Activated naive CD4-positive, alpha-beta T cell treated with anti-CD3 and anti-CD28 coated beads, Interleukin-2, amount 50 U/mL, for 24 hours (primary cell): Measurements from ENCODE around the gene IPCEF1.
"Not testable (repeated sequence)": the region's sequence is repeated elsewhere in the genome, so short reads cannot be mapped to it uniquely, and the experiment has no call there.

Experiments used
- H3K27ac Mint-ChIP-seq: one replicate; pipeline ENCODE4 v1.8.0; 2021; ENCODE audit warnings: mild to moderate bottlenecking, mixed read lengths
- H3K27me3 Mint-ChIP-seq: one replicate; pipeline ENCODE4 v1.8.0; 2021; ENCODE audit warnings: mixed read lengths
- H3K36me3 Mint-ChIP-seq: one replicate; pipeline ENCODE4 v1.8.0; 2021; ENCODE audit warnings: mixed read lengths
- H3K4me1 Mint-ChIP-seq: one replicate; pipeline ENCODE4 v1.8.0; 2021; ENCODE audit warnings: mixed read lengths
- H3K4me3 Mint-ChIP-seq: one replicate; pipeline ENCODE4 v1.8.0; 2021; ENCODE audit warnings: mild to moderate bottlenecking, mixed read lengths
- H3K9me3 Mint-ChIP-seq: one replicate; pipeline ENCODE4 v1.8.0; 2021; ENCODE audit warnings: mixed read lengths

The IPCEF1 gene

GRCh38 chr6:154325142-154325541 lies 31.5 kb downstream of the IPCEF1 start:
- Mint-ChIP-seq H3K4me3 (no peak overlapping the region), H3K27ac (no peak overlapping the region), H3K27me3 (no peaks in the 10 kb centered on the region), H3K36me3 (peaks cover 1% of the 10 kb centered on the region), H3K4me1 (peaks cover 6% of the 10 kb centered on the region), H3K9me3 (no peaks in the 10 kb centered on the region)

GRCh38 chr6:154320181-154320580 lies 36.4 kb downstream of the IPCEF1 start:
- no peaks in the 10 kb centered on the region for H3K36me3 Mint-ChIP-seq
- H3K27ac Mint-ChIP-seq, result no peak overlapping the region
- no peaks in the 10 kb centered on the region for H3K9me3 Mint-ChIP-seq

DNA sequence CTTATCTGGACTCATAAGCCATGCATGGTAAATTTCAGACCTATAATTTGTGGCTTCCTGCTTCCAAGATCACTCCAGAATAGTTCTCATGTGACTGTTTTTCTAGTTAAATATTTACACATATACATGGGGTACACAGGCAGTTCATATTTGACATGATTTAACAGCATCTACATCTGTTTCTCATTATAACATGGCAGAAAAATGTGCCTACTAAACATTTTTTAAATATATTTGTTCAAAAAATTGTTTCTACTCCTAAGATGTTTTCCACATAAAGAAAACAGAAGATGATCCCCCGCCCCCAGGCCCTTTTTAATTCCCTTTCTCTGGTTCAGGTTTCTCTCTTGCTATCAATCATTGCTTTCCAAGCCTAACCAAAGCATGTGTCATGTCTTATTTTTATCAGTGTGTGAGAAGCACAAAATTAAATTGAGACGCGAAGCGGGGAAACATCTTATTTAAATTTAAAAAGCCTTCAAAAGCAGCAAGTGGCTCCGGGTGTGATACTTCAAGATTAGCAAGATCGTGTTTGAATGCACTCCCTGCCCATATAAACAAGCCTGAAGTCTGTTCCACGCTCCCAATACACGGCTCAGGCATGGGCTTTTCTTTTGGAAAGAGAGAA lies 37.3 kb downstream of the IPCEF1 start:
- no peaks in the 10 kb centered on the region for H3K27me3 Mint-ChIP-seq
- H3K9me3 Mint-ChIP-seq, result no peaks in the 10 kb centered on the region

More at GRCh38 chr6:154320181-154320580, 36.4 kb downstream of the IPCEF1 start:
- Mint-ChIP-seq H3K27me3 (no peaks in the 10 kb centered on the region), H3K4me1 (peaks cover 5% of the 10 kb centered on the region), H3K4me3 (no peak overlapping the region)

DNA sequence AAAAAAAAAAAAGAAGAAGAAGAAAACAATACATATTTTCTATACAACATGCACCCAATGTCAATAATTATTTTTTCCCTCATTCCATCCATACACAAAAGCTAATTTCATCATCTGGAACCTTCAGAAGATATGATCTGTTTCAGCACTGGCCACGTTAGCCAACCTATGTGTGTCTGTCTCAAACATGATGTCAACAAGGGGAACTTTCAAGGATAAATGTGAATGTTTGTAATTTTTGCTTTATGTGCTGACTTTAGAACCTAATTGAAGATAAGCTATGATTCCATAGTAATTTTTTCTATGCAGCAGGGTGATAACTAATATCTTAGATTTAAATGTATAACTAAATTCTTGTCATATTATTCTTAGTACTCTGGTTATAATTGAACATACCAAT lies 37.9 kb downstream of the IPCEF1 start:
- no peak overlapping the region for H3K4me3 Mint-ChIP-seq
- no peak overlapping the region for H3K27ac Mint-ChIP-seq
- H3K36me3 Mint-ChIP-seq, result no peaks in the 10 kb centered on the region
- H3K9me3 Mint-ChIP-seq, result no peaks in the 10 kb centered on the region
- no peaks in the 10 kb centered on the region for H3K27me3 Mint-ChIP-seq
- H3K4me1 Mint-ChIP-seq, result peaks cover 5% of the 10 kb centered on the region

More for the DNA sequence above, 37.3 kb downstream of the IPCEF1 start:
- Mint-ChIP-seq H3K4me3 (no peak overlapping the region), H3K36me3 (no peaks in the 10 kb centered on the region), H3K4me1 (peaks cover 5% of the 10 kb centered on the region), H3K27ac (no peak overlapping the region)

DNA sequence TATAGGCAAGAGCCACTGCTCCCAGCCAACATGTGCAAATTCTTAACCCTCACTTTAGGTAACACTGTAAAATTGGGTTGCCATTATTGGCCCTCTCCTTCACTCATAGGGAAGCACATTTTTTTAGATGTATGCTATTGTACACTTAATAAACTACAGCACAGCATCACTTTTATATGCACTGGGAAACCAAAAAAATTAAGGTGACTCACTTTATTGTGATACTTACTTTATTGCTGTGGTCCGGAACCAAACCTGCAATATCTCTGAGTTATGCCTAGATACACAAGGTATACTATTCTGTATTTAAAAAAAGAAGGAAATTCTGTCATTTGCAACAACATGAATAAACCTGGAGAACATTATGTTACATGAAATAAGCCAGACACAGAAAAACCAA lies 40.5 kb downstream of the IPCEF1 start:
- Mint-ChIP-seq H3K4me1 (peaks cover 5% of the 10 kb centered on the region), H3K4me3 (no peak overlapping the region), H3K9me3 (no peaks in the 10 kb centered on the region), H3K36me3 (no peaks in the 10 kb centered on the region), H3K27ac (no peak overlapping the region), H3K27me3 (no peaks in the 10 kb centered on the region)

- H3K4me1 Mint-ChIP-seq, result peaks cover 5% of the 10 kb centered on the region
- no peaks in the 10 kb centered on the region for H3K9me3 Mint-ChIP-seq
- H3K27me3 Mint-ChIP-seq, result no peaks in the 10 kb centered on the region
- H3K36me3 Mint-ChIP-seq, result no peaks in the 10 kb centered on the region
- H3K4me3 Mint-ChIP-seq, result no peak overlapping the region
- no peak overlapping the region for H3K27ac Mint-ChIP-seq
Measured at GRCh38 chr6:154314084-154314483, 42.5 kb downstream of the IPCEF1 start.

DNA sequence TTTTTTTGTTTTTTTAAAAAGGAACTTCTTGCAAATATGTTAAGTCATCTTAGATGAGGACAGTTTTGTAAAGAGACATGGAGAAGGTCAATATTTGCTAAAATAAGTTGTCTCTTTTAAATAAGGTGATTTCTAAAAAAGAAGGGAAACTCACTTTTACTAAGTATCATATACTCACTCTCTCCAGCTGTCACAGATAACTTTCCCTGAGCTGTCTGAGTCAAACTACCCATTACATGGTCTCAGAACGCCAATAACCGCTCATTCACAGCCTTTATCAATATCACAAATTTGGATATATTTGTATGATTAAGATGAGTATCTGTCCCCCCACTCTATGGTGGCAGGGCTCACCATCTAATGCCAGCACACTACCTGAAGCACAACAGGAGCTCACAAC lies 47.6 kb downstream of the IPCEF1 start:
- Mint-ChIP-seq H3K4me1 (no peaks in the 10 kb centered on the region), H3K9me3 (no peaks in the 10 kb centered on the region)

GRCh38 chr6:154307696-154308425 lies 48.7 kb downstream of the IPCEF1 start:
- no peak overlapping the region for H3K27ac Mint-ChIP-seq
- H3K4me3 Mint-ChIP-seq, result no peak overlapping the region
- H3K27me3 Mint-ChIP-seq, result no peaks in the 10 kb centered on the region
- no peaks in the 10 kb centered on the region for H3K9me3 Mint-ChIP-seq
- H3K4me1 Mint-ChIP-seq, result no peaks in the 10 kb centered on the region
- H3K36me3 Mint-ChIP-seq, result no peaks in the 10 kb centered on the region

More for the DNA sequence above, 47.6 kb downstream of the IPCEF1 start:
- no peaks in the 10 kb centered on the region for H3K27me3 Mint-ChIP-seq
- no peak overlapping the region for H3K4me3 Mint-ChIP-seq
- no peak overlapping the region for H3K27ac Mint-ChIP-seq
- H3K36me3 Mint-ChIP-seq, result no peaks in the 10 kb centered on the region

GRCh38 chr6:154307147-154307546 lies 49.5 kb downstream of the IPCEF1 start:
- H3K4me3 Mint-ChIP-seq, H3K36me3 Mint-ChIP-seq, H3K27me3 Mint-ChIP-seq, H3K27ac Mint-ChIP-seq, H3K9me3 Mint-ChIP-seq, H3K4me1 Mint-ChIP-seq: not testable (repeated sequence)

DNA sequence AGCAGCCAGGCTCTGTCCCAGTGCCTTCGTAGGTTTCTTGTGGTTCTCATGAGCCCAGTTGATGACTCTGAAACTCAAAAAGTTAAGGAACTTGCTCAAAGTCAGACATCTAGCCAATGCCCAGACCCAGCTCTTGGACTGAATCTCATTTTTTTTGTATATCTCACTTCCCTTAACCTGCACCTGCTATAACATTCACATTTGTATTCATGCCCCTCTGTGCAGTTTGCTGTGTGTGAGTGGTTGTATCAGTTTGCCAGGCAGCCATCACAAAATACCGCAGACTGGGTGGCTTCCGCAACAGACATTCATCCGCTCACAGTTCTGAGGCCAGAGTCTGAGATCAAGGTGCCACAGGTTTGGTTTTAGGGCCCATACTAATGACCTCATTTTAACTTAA lies 49.9 kb downstream of the IPCEF1 start:
- no peak overlapping the region for H3K27ac Mint-ChIP-seq
- no peaks in the 10 kb centered on the region for H3K27me3 Mint-ChIP-seq
- no peaks in the 10 kb centered on the region for H3K36me3 Mint-ChIP-seq
- H3K4me3 Mint-ChIP-seq, result no peak overlapping the region
- no peaks in the 10 kb centered on the region for H3K9me3 Mint-ChIP-seq
- peaks cover 7% of the 10 kb centered on the region for H3K4me1 Mint-ChIP-seq

- H3K4me1 Mint-ChIP-seq, result peaks cover 7% of the 10 kb centered on the region
- no peak overlapping the region for H3K27ac Mint-ChIP-seq
- no peaks in the 10 kb centered on the region for H3K36me3 Mint-ChIP-seq
- H3K27me3 Mint-ChIP-seq, result no peaks in the 10 kb centered on the region
- no peaks in the 10 kb centered on the region for H3K9me3 Mint-ChIP-seq
- H3K4me3 Mint-ChIP-seq, result no peak overlapping the region
Measured at GRCh38 chr6:154304191-154304590, 52.4 kb downstream of the IPCEF1 start.

DNA sequence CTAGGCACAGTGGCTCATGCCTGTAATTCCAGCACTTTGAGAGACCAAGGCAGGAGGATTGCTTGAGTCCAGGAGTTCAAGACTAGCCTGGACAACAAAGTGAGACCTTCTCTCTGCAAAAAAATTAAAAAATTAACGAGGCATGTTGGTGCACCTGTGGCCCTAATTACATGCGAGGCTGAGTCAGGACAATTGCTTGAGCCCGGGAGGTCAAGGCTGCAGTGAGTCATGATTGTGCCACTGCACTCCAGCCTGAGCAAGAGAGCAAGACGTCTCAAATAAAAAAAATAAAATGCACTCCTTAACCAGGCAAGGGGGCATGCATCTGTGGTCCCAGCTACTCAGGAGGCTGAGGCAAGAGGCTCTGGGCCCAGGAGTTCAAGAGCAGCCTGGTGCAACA lies 53.0 kb downstream of the IPCEF1 start:
- not testable (repeated sequence) for H3K4me3 Mint-ChIP-seq, H3K36me3 Mint-ChIP-seq, H3K27ac Mint-ChIP-seq, H3K9me3 Mint-ChIP-seq, H3K27me3 Mint-ChIP-seq, H3K4me1 Mint-ChIP-seq

GRCh38 chr6:154301839-154302752 lies 54.5 kb downstream of the IPCEF1 start:
- H3K36me3 Mint-ChIP-seq, result no peaks in the 10 kb centered on the region
- H3K4me3 Mint-ChIP-seq, result no peak overlapping the region
- no peaks in the 10 kb centered on the region for H3K27me3 Mint-ChIP-seq
- H3K4me1 Mint-ChIP-seq, result peaks cover 7% of the 10 kb centered on the region
- no peak overlapping the region for H3K27ac Mint-ChIP-seq
- H3K9me3 Mint-ChIP-seq, result no peaks in the 10 kb centered on the region

GRCh38 chr6:154301086-154301625 lies 55.4 kb downstream of the IPCEF1 start:
- H3K4me3 Mint-ChIP-seq, result no peak overlapping the region
- H3K4me1 Mint-ChIP-seq, result peaks cover 7% of the 10 kb centered on the region
- H3K27ac Mint-ChIP-seq, result no peak overlapping the region
- H3K9me3 Mint-ChIP-seq, result no peaks in the 10 kb centered on the region
- H3K27me3 Mint-ChIP-seq, result peaks cover 1% of the 10 kb centered on the region
- H3K36me3 Mint-ChIP-seq, result no peaks in the 10 kb centered on the region

DNA sequence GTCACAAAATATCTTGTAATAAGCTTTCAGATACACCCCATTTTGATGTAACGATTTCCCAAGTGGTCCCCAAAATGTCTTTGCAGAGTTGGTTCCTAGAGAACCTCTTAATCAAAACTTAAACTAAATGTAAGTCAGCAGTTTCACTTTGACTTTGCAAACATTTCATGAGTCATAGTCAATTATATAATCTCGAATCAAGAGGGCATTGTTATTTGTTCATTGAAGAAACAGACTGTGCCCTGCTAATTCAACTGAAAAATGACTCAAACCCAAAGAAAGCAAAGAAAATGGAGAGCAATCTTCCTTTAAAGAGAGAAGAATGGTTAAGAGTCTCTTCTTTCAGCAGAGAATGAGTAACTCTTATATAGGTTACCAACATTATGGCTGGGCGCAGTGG lies 58.3 kb downstream of the IPCEF1 start:
- no peak overlapping the region for H3K4me3 Mint-ChIP-seq
- H3K36me3 Mint-ChIP-seq, result no peaks in the 10 kb centered on the region
- peaks cover 1% of the 10 kb centered on the region for H3K27me3 Mint-ChIP-seq
- peaks cover 7% of the 10 kb centered on the region for H3K4me1 Mint-ChIP-seq
- H3K9me3 Mint-ChIP-seq, result no peaks in the 10 kb centered on the region
- H3K27ac Mint-ChIP-seq, result no peak overlapping the region

DNA sequence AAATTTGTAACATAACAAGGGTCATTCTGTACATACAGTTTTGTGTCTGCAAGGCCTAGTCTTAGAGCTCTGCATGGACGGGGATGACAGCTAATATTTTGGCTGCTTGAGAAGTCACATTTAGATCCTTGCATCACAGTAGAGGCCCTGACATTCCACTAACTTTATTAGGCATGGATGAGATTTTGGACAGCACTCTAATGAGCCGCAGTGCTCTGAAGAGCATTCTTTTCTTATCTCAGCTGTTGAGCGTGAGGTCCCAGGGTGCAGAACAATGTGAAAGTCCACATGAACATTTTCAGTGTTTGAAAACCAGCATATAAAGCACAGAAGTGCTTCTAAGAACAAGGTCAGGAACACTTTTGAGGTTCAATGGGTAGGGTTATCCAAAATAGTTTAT lies 58.9 kb downstream of the IPCEF1 start:
- Mint-ChIP-seq H3K27ac (no peak overlapping the region), H3K27me3 (peaks cover 1% of the 10 kb centered on the region), H3K4me1 (peaks cover 7% of the 10 kb centered on the region), H3K4me3 (no peak overlapping the region), H3K36me3 (no peaks in the 10 kb centered on the region), H3K9me3 (no peaks in the 10 kb centered on the region)
